ENCODE data around the gene VWCE. TPM values are rescaled to one million over a fixed set of nuclear protein-coding genes. Genes with fewer than 3 reads are reported as not detected.
"Not testable (repeated sequence)": the region's sequence is repeated elsewhere in the genome, so short reads cannot be mapped to it uniquely, and the experiment has no call there.

VWCE gene
- total RNA-seq, 1 experiment from 2014 or later: 1.1 TPM

DNA sequence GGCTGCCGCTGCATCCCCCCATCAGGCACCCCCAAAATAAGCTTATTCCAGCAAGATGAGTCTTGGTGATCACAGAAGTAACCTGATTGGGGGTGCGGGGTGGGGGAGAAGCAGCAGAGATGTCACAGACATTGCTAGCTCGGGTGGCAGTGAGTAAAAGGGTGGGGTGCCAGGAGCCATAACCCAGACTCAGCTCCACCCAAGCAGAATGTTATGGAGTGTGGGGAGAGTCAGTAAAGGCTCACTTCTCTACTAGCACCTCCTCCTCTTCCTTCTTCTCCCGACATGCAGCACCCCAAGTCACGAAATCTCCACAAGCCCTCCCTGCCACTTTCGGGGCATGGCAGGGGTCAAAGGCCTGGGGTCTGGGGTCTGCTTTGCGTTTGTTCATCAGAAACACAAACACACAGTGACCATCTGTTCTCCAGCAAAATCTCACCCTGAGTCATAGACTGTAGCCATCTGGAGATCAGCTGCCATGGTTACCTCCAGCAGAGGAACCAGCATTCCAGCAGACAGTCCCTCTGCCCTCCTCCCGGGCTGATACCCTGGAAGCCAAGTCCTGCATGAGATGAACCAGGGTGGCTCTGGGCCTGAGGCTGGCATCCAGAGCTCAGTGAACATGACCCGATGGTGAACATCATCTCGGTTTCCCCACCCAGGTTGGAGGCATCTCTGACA, 49.7 kb downstream of the VWCE start:
- H3K27ac Mint-ChIP-seq (ENCODE audit: low read depth, unreplicated experiment); CTCF ChIA-PET; H3K4me1 Mint-ChIP-seq (ENCODE audit: insufficient read depth, unreplicated experiment); H3K36me3 Mint-ChIP-seq (ENCODE audit: insufficient read depth, unreplicated experiment); intact Hi-C loops (cut with micrococcal nuclease); BruUV-seq (replicated peaks); POLR2A ChIA-PET; H3K4me3 Mint-ChIP-seq (ENCODE audit: unreplicated experiment); H3K9me3 Mint-ChIP-seq (ENCODE audit: unreplicated experiment); DNase-seq (ENCODE audit: unreplicated experiment): not testable (repeated sequence)
- H3K27me3 Mint-ChIP-seq (ENCODE audit: insufficient read depth, unreplicated experiment): peaks cover 26% of the 10 kb centered on the region

DNA sequence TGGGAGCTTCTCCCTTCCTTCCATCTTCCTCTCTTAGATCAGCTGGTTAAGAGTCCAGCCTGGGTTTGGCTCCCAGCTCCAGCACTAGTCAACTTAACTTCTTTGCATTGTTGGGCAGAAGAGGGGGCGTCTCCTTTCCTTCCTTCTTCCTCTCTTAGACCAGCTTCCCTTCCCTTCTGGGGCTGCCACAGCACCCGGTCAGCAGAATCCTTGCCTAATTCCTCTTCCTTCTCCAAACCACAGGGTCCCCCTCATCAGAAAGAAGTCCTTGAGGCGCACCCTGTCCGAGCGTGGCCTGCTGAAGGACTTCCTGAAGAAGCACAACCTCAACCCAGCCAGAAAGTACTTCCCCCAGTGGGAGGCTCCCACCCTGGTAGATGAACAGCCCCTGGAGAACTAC, 53.6 kb downstream of the VWCE start:
- H3K4me1 Mint-ChIP-seq (ENCODE audit: insufficient read depth, unreplicated experiment); intact Hi-C loops (cut with micrococcal nuclease); H3K27ac Mint-ChIP-seq (ENCODE audit: low read depth, unreplicated experiment); BruUV-seq (replicated peaks); POLR2A ChIA-PET; H3K9me3 Mint-ChIP-seq (ENCODE audit: unreplicated experiment); H3K4me3 Mint-ChIP-seq (ENCODE audit: unreplicated experiment); H3K36me3 Mint-ChIP-seq (ENCODE audit: insufficient read depth, unreplicated experiment); DNase-seq (ENCODE audit: unreplicated experiment); CTCF ChIA-PET: not testable (repeated sequence)
- peaks cover 11% of the 10 kb centered on the region for H3K27me3 Mint-ChIP-seq (ENCODE audit: insufficient read depth, unreplicated experiment)

DNA sequence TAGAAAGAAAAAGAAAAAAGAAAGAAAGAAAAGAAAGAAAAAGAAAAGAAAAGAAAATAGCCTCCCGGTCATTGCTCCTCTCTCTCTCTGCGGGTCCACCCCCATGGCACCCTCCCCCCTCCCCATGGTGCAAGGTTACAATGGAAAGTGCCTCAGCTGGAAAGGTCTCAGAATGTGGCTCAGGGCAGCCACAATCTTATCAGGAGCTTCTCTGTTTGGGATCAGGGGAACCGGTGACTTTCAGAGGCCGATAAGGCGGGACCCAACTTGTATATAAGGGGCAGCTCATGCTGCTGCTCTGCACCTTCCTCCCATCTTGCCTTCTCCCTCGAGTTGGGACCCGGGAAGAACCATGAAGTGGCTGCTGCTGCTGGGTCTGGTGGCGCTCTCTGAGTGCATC, 54.2 kb downstream of the VWCE start, which contains the start of gene PGA5:
Gene PGA5, plus strand, starts transcription at position 301 of the 400 bp plus-strand sequence. Its CDS starts 52 bp downstream, at position 353.
- POLR2A ChIA-PET; H3K4me1 Mint-ChIP-seq (ENCODE audit: insufficient read depth, unreplicated experiment); intact Hi-C loops (cut with micrococcal nuclease); BruUV-seq (replicated peaks); H3K36me3 Mint-ChIP-seq (ENCODE audit: insufficient read depth, unreplicated experiment); H3K9me3 Mint-ChIP-seq (ENCODE audit: unreplicated experiment); DNase-seq (ENCODE audit: unreplicated experiment); H3K27ac Mint-ChIP-seq (ENCODE audit: low read depth, unreplicated experiment); H3K4me3 Mint-ChIP-seq (ENCODE audit: unreplicated experiment): not testable (repeated sequence)
- H3K27me3 Mint-ChIP-seq (ENCODE audit: insufficient read depth, unreplicated experiment): peaks cover 11% of the 10 kb centered on the region
- CTCF ChIA-PET: interaction anchor here (1.1 kb wide), 1 partner anchor 13 kb away, joined by 3 read pairs; no protein-coding TSS in a partner anchor

DNA sequence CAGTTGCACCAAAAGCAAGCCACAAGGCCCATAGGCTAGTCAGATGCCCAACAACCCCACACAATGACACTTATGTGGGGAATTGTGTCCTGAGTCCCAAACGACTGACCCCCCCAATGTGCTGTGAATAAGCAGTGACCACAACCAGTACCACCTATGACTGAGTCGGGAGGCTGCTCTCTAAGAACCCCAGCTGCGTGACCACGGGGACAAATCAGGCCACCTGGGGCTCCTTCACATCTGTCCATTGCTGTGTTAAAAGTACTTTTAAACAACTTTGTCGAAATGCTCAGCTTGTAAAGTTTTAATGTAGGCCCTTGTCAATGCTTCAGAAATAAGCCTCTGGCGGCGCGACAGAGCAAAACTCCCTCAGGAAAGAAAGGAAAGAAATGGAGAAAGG, 54.8 kb downstream of the VWCE start:
- peaks cover 11% of the 10 kb centered on the region for H3K27me3 Mint-ChIP-seq (ENCODE audit: insufficient read depth, unreplicated experiment)
- H3K9me3 Mint-ChIP-seq (ENCODE audit: unreplicated experiment); H3K4me3 Mint-ChIP-seq (ENCODE audit: unreplicated experiment); H3K27ac Mint-ChIP-seq (ENCODE audit: low read depth, unreplicated experiment); POLR2A ChIA-PET; DNase-seq (ENCODE audit: unreplicated experiment); BruUV-seq (replicated peaks); H3K4me1 Mint-ChIP-seq (ENCODE audit: insufficient read depth, unreplicated experiment); H3K36me3 Mint-ChIP-seq (ENCODE audit: insufficient read depth, unreplicated experiment); intact Hi-C loops (cut with micrococcal nuclease): not testable (repeated sequence)
- CTCF ChIA-PET: interaction anchor here (1.1 kb wide), 1 partner anchor 14 kb away, joined by 3 read pairs; no protein-coding TSS in a partner anchor

DNA sequence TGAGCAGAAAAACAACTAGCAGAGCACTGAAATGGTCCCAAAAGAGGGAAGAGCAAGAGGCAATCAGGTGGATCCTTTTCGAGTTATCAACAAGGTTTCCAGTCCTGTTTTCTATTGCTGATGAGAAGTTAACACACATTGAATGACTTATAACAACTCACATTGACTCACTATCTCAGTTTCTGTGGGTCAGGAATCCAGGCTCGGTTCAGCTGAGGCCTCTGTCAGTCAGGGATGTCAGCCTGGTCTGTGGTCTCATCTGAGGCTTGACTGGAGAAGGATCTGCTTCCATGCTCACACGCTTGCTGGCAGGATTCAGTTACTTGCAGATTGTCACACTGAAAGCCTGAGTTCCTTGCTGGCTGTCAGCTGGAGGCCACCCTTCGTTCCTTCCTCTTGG, 58.0 kb downstream of the VWCE start:
- H3K4me3 Mint-ChIP-seq (ENCODE audit: unreplicated experiment); H3K9me3 Mint-ChIP-seq (ENCODE audit: unreplicated experiment); DNase-seq (ENCODE audit: unreplicated experiment); H3K36me3 Mint-ChIP-seq (ENCODE audit: insufficient read depth, unreplicated experiment); CTCF ChIA-PET; intact Hi-C loops (cut with micrococcal nuclease); H3K4me1 Mint-ChIP-seq (ENCODE audit: insufficient read depth, unreplicated experiment); BruUV-seq (replicated peaks); POLR2A ChIA-PET; H3K27ac Mint-ChIP-seq (ENCODE audit: low read depth, unreplicated experiment): not testable (repeated sequence)
- H3K27me3 Mint-ChIP-seq (ENCODE audit: insufficient read depth, unreplicated experiment): peaks cover 11% of the 10 kb centered on the region

DNA sequence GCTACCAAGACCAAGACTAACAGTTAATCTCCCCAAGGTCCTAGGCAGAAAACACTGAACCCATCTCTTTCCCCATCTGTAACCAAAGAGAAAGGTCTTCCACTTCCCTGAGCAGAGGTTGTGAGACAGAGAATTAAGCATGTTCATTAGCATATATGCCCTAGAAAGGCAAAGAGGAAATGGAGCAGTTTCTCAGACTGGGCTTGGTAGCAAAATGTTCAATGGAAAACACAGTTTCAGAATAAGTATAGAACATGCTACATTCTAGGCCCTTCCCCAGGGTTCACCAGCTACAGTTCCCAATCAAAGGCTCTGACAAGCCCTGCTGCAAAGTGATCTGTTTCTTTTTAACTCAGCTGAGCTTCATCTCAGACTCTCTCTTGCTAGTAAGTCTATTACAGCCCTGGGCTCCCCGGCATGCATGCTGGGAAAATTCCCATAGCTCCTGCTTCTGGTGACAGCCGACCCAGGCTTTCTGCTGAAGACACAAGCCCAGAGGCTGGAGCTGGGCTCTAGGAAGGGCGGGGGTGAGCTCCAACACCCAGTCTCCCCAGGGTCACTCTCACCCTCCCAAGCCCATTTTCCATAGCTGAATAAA, 62.5 kb downstream of the VWCE start:
- H3K4me3 Mint-ChIP-seq (ENCODE audit: unreplicated experiment); H3K27me3 Mint-ChIP-seq (ENCODE audit: insufficient read depth, unreplicated experiment); H3K9me3 Mint-ChIP-seq (ENCODE audit: unreplicated experiment); CTCF ChIA-PET; H3K4me1 Mint-ChIP-seq (ENCODE audit: insufficient read depth, unreplicated experiment); POLR2A ChIA-PET; BruUV-seq (replicated peaks); H3K36me3 Mint-ChIP-seq (ENCODE audit: insufficient read depth, unreplicated experiment); DNase-seq (ENCODE audit: unreplicated experiment); H3K27ac Mint-ChIP-seq (ENCODE audit: low read depth, unreplicated experiment); intact Hi-C loops (cut with micrococcal nuclease): not testable (repeated sequence)

DNA sequence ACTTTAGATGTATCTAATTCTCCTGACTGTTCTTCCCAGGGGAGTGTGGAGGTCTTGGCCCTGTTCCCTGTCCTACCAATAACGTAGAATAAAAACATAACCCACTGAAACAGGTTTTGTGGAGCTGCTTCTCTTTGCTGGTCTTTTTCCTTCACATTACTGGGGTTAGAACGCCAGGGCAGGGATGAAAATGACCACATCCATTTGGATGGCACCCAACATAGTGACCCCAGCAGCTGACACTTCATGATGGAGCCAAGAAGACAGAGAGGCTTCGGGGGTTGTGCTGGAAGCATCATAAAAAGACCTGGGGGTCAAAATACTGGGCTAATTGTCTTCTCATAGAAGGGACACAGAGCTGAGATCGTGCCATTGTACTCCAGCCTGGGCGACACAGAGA, 63.5 kb downstream of the VWCE start:
- CTCF ChIA-PET; POLR2A ChIA-PET; H3K4me3 Mint-ChIP-seq (ENCODE audit: unreplicated experiment); DNase-seq (ENCODE audit: unreplicated experiment); intact Hi-C loops (cut with micrococcal nuclease); H3K27me3 Mint-ChIP-seq (ENCODE audit: insufficient read depth, unreplicated experiment); H3K36me3 Mint-ChIP-seq (ENCODE audit: insufficient read depth, unreplicated experiment); H3K4me1 Mint-ChIP-seq (ENCODE audit: insufficient read depth, unreplicated experiment); H3K9me3 Mint-ChIP-seq (ENCODE audit: unreplicated experiment); BruUV-seq (replicated peaks); H3K27ac Mint-ChIP-seq (ENCODE audit: low read depth, unreplicated experiment): not testable (repeated sequence)

DNA sequence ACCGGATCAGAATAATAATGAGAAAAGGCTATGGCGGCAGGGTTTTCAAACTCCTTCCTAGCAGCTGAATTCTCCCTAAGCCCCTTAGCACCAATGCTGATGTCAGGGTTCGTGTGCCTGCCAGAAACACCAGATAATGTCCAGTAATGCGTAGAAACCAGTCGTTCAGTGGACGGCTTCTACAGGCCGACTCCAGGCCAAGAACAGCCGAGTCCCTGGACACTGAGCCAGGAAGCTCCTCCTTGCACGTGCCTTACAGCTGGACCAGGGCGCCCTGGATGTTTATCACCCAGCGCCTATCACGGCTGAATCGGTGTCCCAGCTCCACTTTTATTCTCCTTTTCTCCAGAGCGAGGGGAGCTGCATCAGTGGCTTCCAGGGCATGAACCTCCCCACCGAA, 64.1 kb downstream of the VWCE start:
- H3K36me3 Mint-ChIP-seq (ENCODE audit: insufficient read depth, unreplicated experiment); CTCF ChIA-PET; H3K27ac Mint-ChIP-seq (ENCODE audit: low read depth, unreplicated experiment); BruUV-seq (replicated peaks); POLR2A ChIA-PET; H3K4me3 Mint-ChIP-seq (ENCODE audit: unreplicated experiment); H3K4me1 Mint-ChIP-seq (ENCODE audit: insufficient read depth, unreplicated experiment); DNase-seq (ENCODE audit: unreplicated experiment); intact Hi-C loops (cut with micrococcal nuclease); H3K9me3 Mint-ChIP-seq (ENCODE audit: unreplicated experiment); H3K27me3 Mint-ChIP-seq (ENCODE audit: insufficient read depth, unreplicated experiment): not testable (repeated sequence)

DNA sequence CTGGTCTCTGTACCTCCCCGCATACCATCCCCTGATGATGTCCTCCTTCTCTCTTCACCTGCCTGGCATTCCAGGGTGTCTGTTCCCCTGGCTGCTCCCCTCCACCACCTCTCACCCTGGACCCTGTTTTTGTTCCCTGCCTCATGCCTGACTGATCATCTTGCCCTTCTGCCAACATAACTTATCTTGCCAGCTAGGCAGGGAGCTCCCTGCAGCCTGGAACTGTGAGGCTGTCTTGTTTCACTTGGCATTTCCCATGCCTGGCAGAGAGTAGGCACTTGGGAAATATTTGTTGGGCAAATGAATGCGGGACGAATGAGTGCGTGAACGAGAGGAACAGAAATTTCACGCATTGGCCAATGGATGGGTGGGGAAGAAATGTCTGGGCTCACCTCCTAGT, 65.7 kb downstream of the VWCE start:
- H3K9me3 Mint-ChIP-seq (ENCODE audit: unreplicated experiment); DNase-seq (ENCODE audit: unreplicated experiment); H3K4me3 Mint-ChIP-seq (ENCODE audit: unreplicated experiment); intact Hi-C loops (cut with micrococcal nuclease); H3K4me1 Mint-ChIP-seq (ENCODE audit: insufficient read depth, unreplicated experiment); BruUV-seq (replicated peaks); POLR2A ChIA-PET; CTCF ChIA-PET; H3K36me3 Mint-ChIP-seq (ENCODE audit: insufficient read depth, unreplicated experiment); H3K27ac Mint-ChIP-seq (ENCODE audit: low read depth, unreplicated experiment); H3K27me3 Mint-ChIP-seq (ENCODE audit: insufficient read depth, unreplicated experiment): not testable (repeated sequence)

Measured in MCF 10A (cell line).